Right atrium auricular region (tissue), 2 donors: ENCODE results near the gene ST3GAL4. TPM values are rescaled to one million over a fixed set of nuclear protein-coding genes. Genes with fewer than 3 reads are reported as not detected.
A peak's percentile ranks its signal among the peaks of the same experiment; 100 is the strongest.
"Not testable (repeated sequence)": the region's sequence is repeated elsewhere in the genome, so short reads cannot be mapped to it uniquely, and the experiment has no call there.

Experiments
- DNase-seq: peaks from one replicate; pipeline ENCODE4 v3.0.0-alpha.2; 2019; ENCODE audit warnings: low spot score
- H3K27ac ChIP-seq, 2 donors: fragments of 200-600 bp; sonication (generic); 1 replicate in 1 of 2; 2 replicates in 1 of 2; pipeline ENCODE4 v1.5.1; 2016 to 2019
- H3K27me3 ChIP-seq, 2 donors: fragments of 200-600 bp; sonication (generic); one replicate each; pipeline versions ENCODE4 v1.5.1 to v1.6.0; 2017 to 2019
- H3K36me3 ChIP-seq: fragments of 200-600 bp; sonication (generic); one replicate; pipeline ENCODE4 v1.5.1; 2016
- H3K4me1 ChIP-seq, 2 donors: fragments of 200-600 bp; sonication (generic); one replicate each; pipeline versions ENCODE4 v1.5.1 to v1.6.0; 2017 to 2019
- H3K4me3 ChIP-seq, 2 donors: fragments of 200-600 bp; sonication (generic); 1 replicate in 1 of 2; 2 replicates in 1 of 2; pipeline ENCODE4 v1.5.1; 2017 to 2019; ENCODE audit warnings: mild to moderate bottlenecking in 1 of 2, moderate library complexity in 1 of 2
- H3K9me3 ChIP-seq, 2 donors: fragments of 200-600 bp; sonication (generic); one replicate each; pipeline ENCODE4 v1.5.1; 2019
- total RNA-seq, 2 donors: library from RNA; depleted of rRNA; stranded (reverse); fragments of >200 nt; gene quantifications; one replicate each; pipeline ENCODE4 v1.1.0, GENCODE V29; 2016
- TF ChIP-seq, protein P1 (sequence below), 2 donors: fragments of 200-600 bp; sonication (generic); IDR thresholded peaks; one replicate each; pipeline ENCODE4 v1.5.1; 2019; ENCODE audit warnings: antibody characterized with exemption in 2 of 2

Gene ST3GAL4
- total RNA-seq, 2 donors from 2014 or later = 67.5 to 103 TPM

DNA sequence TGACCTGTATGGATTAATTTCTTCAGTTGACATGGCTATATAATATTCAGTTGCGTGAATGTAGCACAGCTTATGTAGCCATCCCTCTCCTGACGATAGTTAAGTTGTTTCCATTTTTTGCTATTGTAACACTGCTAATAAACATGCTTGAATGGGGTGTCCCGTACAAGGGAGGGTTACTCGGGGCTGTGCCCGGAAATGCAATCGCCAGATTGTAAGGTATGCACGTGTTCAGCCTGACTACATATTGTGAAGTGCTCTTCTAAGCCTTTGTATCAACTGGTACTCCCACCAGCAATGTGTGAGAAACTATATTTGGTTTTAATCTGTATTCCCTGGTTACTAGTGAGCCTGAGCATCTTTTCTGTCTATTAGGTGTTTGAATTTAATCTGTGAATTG is 16.1 kb downstream of the ST3GAL4 start:
- DNase-seq = no peak
- TF ChIP-seq, protein P1, sequence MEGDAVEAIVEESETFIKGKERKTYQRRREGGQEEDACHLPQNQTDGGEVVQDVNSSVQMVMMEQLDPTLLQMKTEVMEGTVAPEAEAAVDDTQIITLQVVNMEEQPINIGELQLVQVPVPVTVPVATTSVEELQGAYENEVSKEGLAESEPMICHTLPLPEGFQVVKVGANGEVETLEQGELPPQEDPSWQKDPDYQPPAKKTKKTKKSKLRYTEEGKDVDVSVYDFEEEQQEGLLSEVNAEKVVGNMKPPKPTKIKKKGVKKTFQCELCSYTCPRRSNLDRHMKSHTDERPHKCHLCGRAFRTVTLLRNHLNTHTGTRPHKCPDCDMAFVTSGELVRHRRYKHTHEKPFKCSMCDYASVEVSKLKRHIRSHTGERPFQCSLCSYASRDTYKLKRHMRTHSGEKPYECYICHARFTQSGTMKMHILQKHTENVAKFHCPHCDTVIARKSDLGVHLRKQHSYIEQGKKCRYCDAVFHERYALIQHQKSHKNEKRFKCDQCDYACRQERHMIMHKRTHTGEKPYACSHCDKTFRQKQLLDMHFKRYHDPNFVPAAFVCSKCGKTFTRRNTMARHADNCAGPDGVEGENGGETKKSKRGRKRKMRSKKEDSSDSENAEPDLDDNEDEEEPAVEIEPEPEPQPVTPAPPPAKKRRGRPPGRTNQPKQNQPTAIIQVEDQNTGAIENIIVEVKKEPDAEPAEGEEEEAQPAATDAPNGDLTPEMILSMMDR (IDR thresholded peaks at IDR 0.05) = no peak
- H3K27me3 ChIP-seq = no peaks in the 10 kb centered on the region
- no peaks in the 10 kb centered on the region for H3K9me3 ChIP-seq
- peaks cover 0 to 72% of the 10 kb centered on the region in 2 donors for H3K4me1 ChIP-seq
- H3K4me3 ChIP-seq = no peak overlapping the region
- H3K27ac ChIP-seq = peak overlapping the region; percentile 65 to 72
- H3K36me3 ChIP-seq = no peaks in the 10 kb centered on the region

DNA sequence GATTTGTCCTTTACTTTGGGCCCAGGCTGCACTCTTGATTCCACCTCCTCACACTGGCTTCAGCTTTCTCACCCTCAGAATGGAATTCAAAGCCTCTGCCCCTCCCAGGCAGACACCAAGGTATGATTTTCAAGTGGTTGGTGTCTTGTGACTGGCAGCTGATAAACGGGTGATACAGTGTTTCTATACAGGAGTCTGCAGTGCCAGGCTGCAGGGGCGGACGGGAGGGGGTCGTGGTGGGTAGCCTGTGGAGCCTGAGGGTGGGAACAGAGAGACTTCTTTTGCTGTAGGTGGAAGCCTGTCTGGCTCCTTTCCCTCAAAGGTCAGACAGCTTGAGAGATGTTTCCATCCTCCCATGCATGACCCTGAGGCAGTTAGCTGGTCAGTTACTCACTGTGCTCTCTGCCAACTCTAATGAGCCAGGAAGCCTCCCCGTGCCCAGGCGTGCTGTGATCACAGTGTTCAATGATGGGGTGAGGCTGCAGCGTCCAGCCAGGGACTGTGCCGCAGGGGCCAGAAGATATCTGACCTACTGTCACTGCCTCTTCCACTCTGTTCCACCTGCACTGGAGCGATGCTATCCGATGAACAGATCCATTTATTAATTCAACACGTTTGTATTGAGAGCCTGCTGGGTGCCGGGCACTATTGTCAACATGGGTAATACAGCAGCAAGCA is 18.0 kb downstream of the ST3GAL4 start:
- H3K27me3 ChIP-seq, H3K9me3 ChIP-seq, H3K36me3 ChIP-seq, DNase-seq, H3K4me3 ChIP-seq: not testable (repeated sequence)
- peak overlapping the region; percentile 65 to 72 for H3K27ac ChIP-seq
- peaks cover 0 to 69% of the 10 kb centered on the region in 2 donors for H3K4me1 ChIP-seq

DNA sequence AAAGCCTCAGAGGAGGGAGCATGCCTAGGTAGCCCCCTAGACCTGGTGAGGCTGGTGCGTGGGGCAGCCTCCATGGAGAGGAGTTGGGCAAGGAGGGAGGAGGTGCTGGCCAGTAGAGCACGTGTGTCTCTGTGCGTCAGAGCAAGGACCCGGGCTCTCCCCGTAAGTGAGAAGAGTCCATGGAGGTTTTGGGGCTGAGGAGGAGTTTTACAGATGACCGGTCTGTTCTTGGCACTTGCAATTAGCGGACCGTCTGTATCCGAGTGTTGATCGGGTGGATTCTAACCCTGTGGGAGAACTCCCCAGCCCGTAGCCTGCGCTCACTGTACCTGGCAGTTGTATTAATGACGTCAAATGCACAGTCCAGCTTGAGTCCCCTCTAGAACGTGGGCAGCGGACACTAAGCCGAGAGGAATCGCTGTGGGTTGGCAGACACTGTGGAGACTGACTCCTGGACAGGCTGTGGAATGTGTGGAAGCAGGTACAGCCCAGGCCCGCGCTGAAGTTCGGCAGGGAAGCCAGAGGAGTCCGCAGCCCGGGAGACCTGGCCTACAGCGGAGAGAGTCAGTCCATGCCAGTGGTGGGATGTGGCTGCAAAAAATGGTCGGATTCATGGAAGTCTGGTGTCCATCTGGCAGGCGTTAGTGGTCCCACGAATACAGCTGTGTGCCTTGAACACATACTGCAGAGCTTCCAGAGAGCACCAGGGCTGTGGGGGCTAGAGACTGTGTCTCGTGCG is 19.2 kb downstream of the ST3GAL4 start:
- not testable (repeated sequence) for H3K27me3 ChIP-seq, H3K36me3 ChIP-seq, H3K4me3 ChIP-seq, DNase-seq, H3K9me3 ChIP-seq
- H3K4me1 ChIP-seq = peaks cover 0 to 71% of the 10 kb centered on the region in 2 donors
- peak overlapping the region; percentile 67 to 72 for H3K27ac ChIP-seq

DNA sequence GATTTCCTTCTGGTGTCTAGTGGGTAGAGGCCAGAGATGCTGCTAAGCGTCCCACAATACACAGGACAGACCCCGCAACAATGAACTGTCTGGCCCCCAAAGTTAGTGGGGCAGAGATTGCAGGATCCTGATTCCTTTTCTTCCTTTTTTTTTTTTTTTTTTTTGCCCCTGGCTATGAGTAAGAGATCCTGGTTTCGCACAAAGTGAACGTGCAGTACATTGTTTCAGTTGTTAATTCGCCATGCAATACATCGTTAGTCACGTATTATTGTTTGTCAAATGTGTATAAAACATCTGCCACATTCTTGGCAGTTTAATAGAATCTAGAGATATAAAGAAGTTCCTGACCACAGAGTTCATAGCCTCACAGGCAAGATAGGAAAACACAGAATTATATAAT is 20.2 kb downstream of the ST3GAL4 start:
- H3K9me3 ChIP-seq = no peaks in the 10 kb centered on the region
- peaks cover 0 to 65% of the 10 kb centered on the region in 2 donors for H3K4me1 ChIP-seq
- no peak for DNase-seq
- no peaks in the 10 kb centered on the region for H3K27me3 ChIP-seq
- H3K27ac ChIP-seq = peak overlapping the region; percentile 67 to 72
- TF ChIP-seq, protein P1 (IDR thresholded peaks at IDR 0.05) = no peak
- no peaks in the 10 kb centered on the region for H3K36me3 ChIP-seq
- no peak overlapping the region for H3K4me3 ChIP-seq

DNA sequence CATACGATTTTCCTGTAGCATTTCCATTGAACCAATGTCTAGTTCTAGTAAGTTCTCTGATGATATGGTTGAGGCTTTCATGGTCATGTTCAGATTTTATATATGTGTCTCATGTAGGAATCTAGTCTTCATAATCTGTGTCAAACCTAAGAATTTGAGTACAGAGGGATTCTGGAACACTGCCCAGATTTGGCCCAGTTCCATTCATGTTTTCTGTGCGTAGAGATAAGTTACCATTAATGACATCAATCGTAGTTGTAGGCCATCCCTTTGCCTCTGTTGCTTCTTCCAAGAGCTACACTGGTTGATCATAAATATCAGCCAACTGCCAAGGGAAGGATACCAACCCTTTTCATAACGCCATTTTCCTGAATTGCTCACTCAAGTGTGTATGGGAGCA is 23.3 kb downstream of the ST3GAL4 start:
- H3K27me3 ChIP-seq = no peaks in the 10 kb centered on the region
- no peak overlapping the region for H3K4me3 ChIP-seq
- no peaks in the 10 kb centered on the region for H3K9me3 ChIP-seq
- TF ChIP-seq, protein P1 (IDR thresholded peaks at IDR 0.05) = no peak
- H3K4me1 ChIP-seq = peaks cover 0 to 68% of the 10 kb centered on the region in 2 donors
- DNase-seq = no peak
- peak overlapping the region in 1 of 2 donors; percentile 7 for H3K27ac ChIP-seq
- no peaks in the 10 kb centered on the region for H3K36me3 ChIP-seq

DNA sequence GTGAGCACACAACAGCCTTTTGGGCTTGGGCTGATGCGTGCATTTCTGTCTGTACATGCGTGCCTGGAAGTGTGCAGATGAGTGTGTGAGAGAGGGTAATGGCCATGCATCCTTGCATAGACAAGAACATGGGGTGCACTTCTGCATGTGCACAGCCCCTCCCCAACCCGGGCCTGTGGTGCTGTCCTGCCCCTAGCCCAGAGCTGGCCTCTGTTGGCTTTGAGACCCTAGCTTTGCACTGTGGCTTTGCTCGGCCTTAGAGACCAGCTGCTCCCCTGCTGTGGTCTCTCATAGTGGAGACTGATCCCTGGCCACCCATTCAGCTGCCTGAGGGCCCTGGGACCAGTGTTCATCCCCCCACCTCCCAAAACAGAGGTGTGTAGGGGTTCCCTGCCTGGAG is 25.4 kb downstream of the ST3GAL4 start:
- Histone ChIP-seq H3K36me3 (no peaks in the 10 kb centered on the region), H3K9me3 (no peaks in the 10 kb centered on the region), H3K4me1 (peaks cover 0 to 71% of the 10 kb centered on the region in 2 donors), H3K27me3 (no peaks in the 10 kb centered on the region), H3K27ac (no peak overlapping the region), H3K4me3 (no peak overlapping the region)
- no peak for DNase-seq
- TF ChIP-seq, protein P1 (IDR thresholded peaks at IDR 0.05) = no peak

DNA sequence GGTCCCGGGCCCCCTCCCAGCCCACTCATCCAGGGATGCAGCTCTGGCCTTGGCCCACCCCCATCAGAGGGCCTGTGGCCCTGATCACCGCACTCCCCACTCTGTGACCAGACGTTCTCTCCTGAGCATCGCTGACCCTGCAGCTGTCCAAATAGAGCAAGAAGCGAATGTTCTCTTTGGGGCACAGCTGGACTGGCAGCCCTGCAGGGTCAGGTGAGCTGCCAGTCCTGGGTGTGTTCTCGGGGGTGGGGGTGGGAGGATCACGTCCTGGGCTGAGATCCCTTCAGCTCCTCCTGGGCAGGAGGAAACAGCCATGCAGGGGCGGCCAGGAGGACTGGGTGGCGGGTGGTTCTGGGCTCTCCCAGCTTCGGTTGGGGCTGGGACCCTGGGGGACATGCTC is 26.5 kb downstream of the ST3GAL4 start:
- peaks cover 0 to 73% of the 10 kb centered on the region in 2 donors for H3K4me1 ChIP-seq
- DNase-seq, H3K27me3 ChIP-seq, H3K27ac ChIP-seq, H3K9me3 ChIP-seq, H3K36me3 ChIP-seq, H3K4me3 ChIP-seq: not testable (repeated sequence)

DNA sequence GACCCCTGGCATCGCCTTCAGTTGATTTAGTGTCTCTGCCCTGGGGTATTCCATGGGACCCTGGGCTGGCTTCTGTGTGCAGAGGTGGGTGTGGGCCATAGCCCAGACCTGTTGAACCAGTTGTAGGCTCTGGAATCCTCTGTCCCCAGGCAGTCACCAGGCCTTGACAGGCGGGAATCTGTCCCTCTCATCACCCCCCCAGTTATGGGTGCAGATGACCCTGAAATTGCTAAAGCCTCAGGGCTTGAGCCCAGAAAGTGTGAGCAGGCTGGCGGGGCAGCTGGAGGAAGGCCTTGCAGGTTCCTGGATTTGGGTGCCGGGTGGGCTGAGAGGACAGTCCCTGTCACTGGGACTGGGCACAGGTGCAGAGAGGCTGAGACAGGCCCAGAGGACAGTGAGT is 27.2 kb downstream of the ST3GAL4 start:
- DNase-seq, H3K4me3 ChIP-seq, H3K27me3 ChIP-seq, H3K9me3 ChIP-seq, H3K36me3 ChIP-seq: not testable (repeated sequence)
- Histone ChIP-seq H3K27ac (peak overlapping the region in 1 of 2 donors; percentile 55), H3K4me1 (peaks cover 0 to 77% of the 10 kb centered on the region in 2 donors)
